HepG2 (cell line): Measurements from ENCODE around the gene PARD3. TPM values are rescaled to one million over a fixed set of nuclear protein-coding genes. Genes with fewer than 3 reads are reported as not detected.

ENCODE experiments used
- ATAC-seq: fragments of 200-7000 bp; cut with Tn5 transposase; 3 replicates; pipeline ENCODE4 v1.9.1; 2020; ENCODE audit warnings: mild to moderate bottlenecking, moderate library complexity
- BruUV-seq: library from RNA; stranded (reverse); fragments of 400-500 nt; replicated peaks from 2 replicates; lab custom pipeline; 2021; lab: Mats Ljungman, UMichigan
- CTCF ChIA-PET: fragments of 300-600 bp; formaldehyde crosslinking; extraction: SDS; loops from one replicate; lab custom pipeline; 2021; ENCODE audit warnings: low total read pairs, inconsistent platforms, low intra/inter-chr PET ratio; lab: Yijun Ruan, JAX
- POLR2A ChIA-PET: fragments of 350-600 bp; sonication (Branson Sonifier 250); formaldehyde crosslinking; loops from one replicate; lab custom pipeline; 2020; ENCODE audit warnings: antibody characterized with exemption, inconsistent platforms; lab: Yijun Ruan, JAX
- DNase-seq: peaks from one replicate; pipeline ENCODE4 v3.0.0-alpha.2; 2015; ENCODE audit warnings: low spot score
- FAIRE-seq: peaks from 3 replicates; lab custom pipeline; 2011; peaks lifted over from hg19 to GRCh38; lab: Jason Lieb, UNC
- H2AFZ ChIP-seq: one replicate; pipeline ENCODE4 v1.6.1; 2011; ENCODE audit warnings: low read length, inconsistent platforms
- H3K27ac ChIP-seq: fragments of 300-600 bp; 3 replicates; pipeline ENCODE4 v1.8.0; 2011; ENCODE audit warnings: mixed run types, mild to moderate bottlenecking, mixed read lengths, low read length, inconsistent platforms; ENCODE audit not compliant: insufficient read depth; ENCODE audit errors: extremely low read length
- H3K27me3 ChIP-seq, 2 experiments: fragments of 200-600 bp in 1 of 2; 2 replicates in 1 of 2; 3 replicates in 1 of 2; pipeline versions ENCODE4 v1.6.0 to v1.8.0; 2011; ENCODE audit warnings: low read length in 2 of 2, mild to moderate bottlenecking in 2 of 2, moderate library complexity in 2 of 2, inconsistent platforms in 1 of 2; ENCODE audit not compliant: insufficient read depth in 2 of 2, control insufficient read depth in 1 of 2
- H3K36me3 ChIP-seq, 2 experiments: fragments of 200-600 bp in 1 of 2; replicated peaks in 1 of 2; 2 replicates in 1 of 2; 3 replicates in 1 of 2; pipeline versions ENCODE4 v1.5.1 to v1.8.0; 2011; ENCODE audit warnings: low read length in 2 of 2, inconsistent platforms in 1 of 2; ENCODE audit not compliant: insufficient read depth in 2 of 2, control insufficient read depth in 1 of 2
- H3K4me1 ChIP-seq: 2 replicates; pipeline ENCODE4 v1.5.1; 2012; ENCODE audit warnings: low read length, inconsistent platforms; ENCODE audit not compliant: insufficient read depth
- H3K4me2 ChIP-seq: 2 replicates; pipeline ENCODE4 v1.6.0; 2011; ENCODE audit warnings: low read depth, low read length, inconsistent platforms
- H3K4me3 ChIP-seq, 3 experiments: fragments of 200-600 bp in 1 of 3; sonication (generic), shearing (Covaris generic) in 1 of 3; replicated peaks in 1 of 3; 2 replicates each; pipeline ENCODE4 v1.5.1; 2011 to 2016; ENCODE audit warnings: low read length in 3 of 3, inconsistent platforms in 2 of 3, low read depth in 2 of 3, mild to moderate bottlenecking in 2 of 3, control low read depth in 1 of 3, mixed read lengths in 1 of 3; ENCODE audit not compliant: insufficient read depth in 1 of 3
- H3K79me2 ChIP-seq: one replicate; pipeline ENCODE4 v1.6.1; 2011; ENCODE audit warnings: low read length, inconsistent platforms; ENCODE audit not compliant: insufficient read depth
- H3K9ac ChIP-seq: 2 replicates; pipeline ENCODE4 v1.6.0; 2011; ENCODE audit warnings: mild to moderate bottlenecking, low read depth, low read length, inconsistent platforms; ENCODE audit not compliant: insufficient read depth
- H3K9me3 ChIP-seq: 2 replicates; pipeline ENCODE4 v1.5.1; 2012; ENCODE audit warnings: mild to moderate bottlenecking, low read length
- H4K20me1 ChIP-seq: 2 replicates; pipeline ENCODE4 v1.6.0; 2011; ENCODE audit warnings: inconsistent platforms, mild to moderate bottlenecking, low read length, moderate library complexity; ENCODE audit not compliant: insufficient read depth
- ARNTL ChIP-seq: sonication (generic); formaldehyde crosslinking; IDR thresholded peaks from 2 replicates; pipeline ENCODE4 v1.4.0; 2020; ENCODE audit warnings: mild to moderate bottlenecking, missing genetic modification reagents
- CAMTA2 ChIP-seq: sonication (generic); formaldehyde crosslinking; IDR thresholded peaks from 2 replicates; pipeline ENCODE4 v1.4.0; 2020; ENCODE audit warnings: mild to moderate bottlenecking, missing genetic modification reagents, borderline replicate concordance
- DDIT3 ChIP-seq: sonication (generic); formaldehyde crosslinking; IDR thresholded peaks from 2 replicates; pipeline ENCODE4 v1.4.0; 2020; ENCODE audit warnings: mild to moderate bottlenecking, missing genetic modification reagents
- DRAP1 ChIP-seq: IDR thresholded peaks from 2 replicates; pipeline ENCODE4 v1.6.1; 2016; ENCODE audit warnings: missing genetic modification reagents, missing compliant biosample characterization
- IRF2 ChIP-seq: IDR thresholded peaks from 2 replicates; pipeline ENCODE4 v1.6.1; 2018; ENCODE audit warnings: missing genetic modification reagents, missing compliant biosample characterization
- MAX ChIP-seq: IDR thresholded peaks from 2 replicates; pipeline ENCODE4 v1.6.1; 2012; ENCODE audit warnings: inconsistent platforms
- MAZ ChIP-seq, 2 experiments: sonication (generic) in 1 of 2; formaldehyde crosslinking in 1 of 2; IDR thresholded peaks; 2 replicates each; pipeline versions ENCODE4 v1.5.0 to v1.6.1; 2012 to 2020; ENCODE audit warnings: low read depth in 2 of 2, mild to moderate bottlenecking in 2 of 2, borderline replicate concordance in 1 of 2, improper control_type of control experiment in 1 of 2, low read length in 1 of 2, missing genetic modification reagents in 1 of 2, moderate library complexity in 1 of 2
- NFRKB ChIP-seq: fragments of 450-650 bp; IDR thresholded peaks from 2 replicates; pipeline ENCODE4 v1.6.1; 2017
- NR1H2 ChIP-seq: sonication (generic); formaldehyde crosslinking; IDR thresholded peaks from 2 replicates; pipeline ENCODE4 v1.8.1; 2022; ENCODE audit warnings: low read depth, missing genetic modification reagents, borderline replicate concordance
- RELA ChIP-seq: sonication (generic); formaldehyde crosslinking; IDR thresholded peaks from 2 replicates; pipeline ENCODE4 v1.4.0; 2020; ENCODE audit warnings: missing genetic modification reagents
- SNAPC2 ChIP-seq: sonication (generic); formaldehyde crosslinking; IDR thresholded peaks from 2 replicates; pipeline ENCODE4 v1.8.1; 2022; ENCODE audit warnings: mild to moderate bottlenecking, missing genetic modification reagents
- TBL1XR1 ChIP-seq: fragments of 150-350 bp; IDR thresholded peaks from 2 replicates; pipeline ENCODE4 v1.6.1; 2014; ENCODE audit warnings: borderline replicate concordance, low read length; ENCODE audit not compliant: partially characterized antibody
- ZBTB3 ChIP-seq: sonication (generic); formaldehyde crosslinking; IDR thresholded peaks from 2 replicates; pipeline ENCODE4 v1.4.0; 2020; ENCODE audit warnings: low read depth, mild to moderate bottlenecking, moderate library complexity, missing genetic modification reagents, borderline replicate concordance
- ZFX ChIP-seq: sonication (generic); formaldehyde crosslinking; IDR thresholded peaks from 2 replicates; pipeline ENCODE4 v1.4.0; 2020; ENCODE audit warnings: mild to moderate bottlenecking, low read depth, missing genetic modification reagents, moderate library complexity
- ZNF318 ChIP-seq: sonication (generic); formaldehyde crosslinking; IDR thresholded peaks from 2 replicates; pipeline ENCODE4 v1.4.0; 2020; ENCODE audit warnings: mild to moderate bottlenecking, missing genetic modification reagents
- ZNF761 ChIP-seq: sonication (generic); formaldehyde crosslinking; conservative IDR thresholded peaks from 2 replicates; pipeline ENCODE4 v1.4.0; 2020; ENCODE audit warnings: mild to moderate bottlenecking, missing genetic modification reagents
- WGBS: methylation state at CpG from one replicate; pipeline ENCODE4 v1.1.6; 2017; ENCODE audit warnings: low lambda C conversion rate; 5-methylcytosine and 5-hydroxymethylcytosine counted together
- in situ Hi-C: cut with HindIII; loops from 2 replicates; pipeline ENCODE4 v1.10.0; 2017; ENCODE audit warnings: low pct_unique_long_range_greater_than_20kb; ENCODE audit not compliant: extremely low pct_ligation_motif_present
- intact Hi-C: fragments of 100-400 bp; cut with micrococcal nuclease; formaldehyde crosslinking; loops from one replicate; pipeline ENCODE4 v1.10.0; 2022; ENCODE audit not compliant: unreplicated experiment
- polyA plus RNA-seq, 8 experiments: library from polyadenylated mRNA; depleted of rRNA in 3 of 8; stranded (reverse) in 7 of 8; unstranded in 1 of 8; fragments of >200 nt; fragmentation: Illumina TruSeq in 4 of 8; extraction: Trizol in 4 of 8; gene quantifications; 2 replicates each; pipeline versions ENCODE4 v1.2.1 to v1.2.3, GENCODE V29; 2011 to 2016; ENCODE audit warnings: low read depth in 4 of 8, missing spikeins in 1 of 8, mixed read lengths in 1 of 8; ENCODE audit not compliant: insufficient read depth in 1 of 8
- total RNA-seq, 5 experiments: library from RNA; depleted of rRNA; stranded (reverse); fragments of >200 nt; fragmentation: Illumina TruSeq; extraction: Trizol; gene quantifications; 2 replicates each; pipeline ENCODE4 v1.2.3, GENCODE V29; 2016; ENCODE audit warnings: low read depth in 1 of 5

Gene PARD3
- total and polyA plus RNA-seq, 2 of the 13 experiments (the other 11 are each of a cell fraction or from before 2014, with no cell fraction given) = 40.9 to 60.0 TPM

GRCh38 chr10:34618611-34619010, 196.5 kb downstream of the PARD3 start:
- POLR2A ChIA-PET = no interaction called here
- no peak for TF ChIP-seq DRAP1 (CRISPR knock-in tag)
- no peak for TF ChIP-seq ZFX (CRISPR knock-in tag)
- no peak for TF ChIP-seq DDIT3
- no peak for TF ChIP-seq NFRKB
- no peak for TF ChIP-seq MAZ (IDR thresholded peaks at IDR 0.05; ENCODE audit: borderline replicate concordance, low read depth, low read length)
- TF ChIP-seq MAZ (CRISPR knock-in tag; IDR thresholded peaks at IDR 0.05; ENCODE audit: low read depth) = no peak
- TF ChIP-seq IRF2 (CRISPR knock-in tag) = no peak
- no peak for TF ChIP-seq ZNF761 (CRISPR knock-in tag)
- TF ChIP-seq TBL1XR1 = no peak
- no peak for TF ChIP-seq SNAPC2 (CRISPR knock-in tag)
- TF ChIP-seq ZNF318 (CRISPR knock-in tag) = no peak
- TF ChIP-seq ARNTL = no peak
- TF ChIP-seq MAX = no peak
- no peak for TF ChIP-seq RELA (CRISPR knock-in tag)
- TF ChIP-seq NR1H2 = no peak
- no peak for TF ChIP-seq ZBTB3
- TF ChIP-seq CAMTA2 (CRISPR knock-in tag) = no peak

More at GRCh38 chr10:34618611-34619010, 196.5 kb downstream of the PARD3 start:
- in situ Hi-C loops = no loop called here
- Histone ChIP-seq H4K20me1 (0 out of 2 replicates have a peak, but pooled peaks cover 3% of the 10 kb centered on the region), H3K9ac (no peak overlapping the region), H3K4me2 (no peak overlapping the region), H3K36me3 (no peaks in the 10 kb centered on the region), H3K4me3 (no peak overlapping the region), H3K27ac (no peak overlapping the region), H3K4me1 (no peaks in the 10 kb centered on the region), H3K27me3 (no peaks in the 10 kb centered on the region), H3K79me2 (peaks cover 9% of the 10 kb centered on the region), H2AFZ (no peak overlapping the region), H3K9me3 (no peaks in the 10 kb centered on the region)
- ATAC-seq (no peak), FAIRE-seq (no peak), DNase-seq (no peak)
- 94% methylated on average over 2 of the region's 2 CpGs for WGBS
- no TSS peak for BruUV-seq
- intact Hi-C loops = no loop called here
- CTCF ChIA-PET = no interaction called here
